Tongue (tissue), 2 donors: ENCODE results near the gene C9orf152. TPM values are rescaled to one million over a fixed set of nuclear protein-coding genes. Genes with fewer than 3 reads are reported as not detected.
"Not testable (repeated sequence)": the region's sequence is repeated elsewhere in the genome, so short reads cannot be mapped to it uniquely, and the experiment has no call there.

Experiments used
- DNase-seq: peaks from one replicate; pipeline ENCODE4 v3.0.0-alpha.2; 2015
- total RNA-seq: library from RNA; depleted of rRNA; stranded (reverse); fragments of >200 nt; gene quantifications from one replicate; pipeline ENCODE4 v1.2.3, GENCODE V29; 2014

C9orf152 gene
- total RNA-seq: 2.3 TPM

- no peak for DNase-seq
Observed at GRCh38 chr9:110208031-110208430, at the start of gene C9orf152. C9orf152 (minus strand) TSS chr9:110208159; CDS start chr9:110207579, 580 bp downstream.

GRCh38 chr9:110257097-110257841, 49.3 kb upstream of the C9orf152 start:
- peak; percentile 16 for DNase-seq

GRCh38 chr9:110256380-110257096, 48.6 kb upstream of the C9orf152 start, which contains the start of gene TXN:
TXN (minus strand) TSS chr9:110256507; CDS start chr9:110256435, 72 bp downstream.
- peak; percentile 96 for DNase-seq

- peak; percentile 60 for DNase-seq
Observed at GRCh38 chr9:110255463-110256379, 47.8 kb upstream of the C9orf152 start.

GRCh38 chr9:110255034-110255462, 47.1 kb upstream of the C9orf152 start:
- DNase-seq: peak; percentile 47

- no peak for DNase-seq
Observed at GRCh38 chr9:110254500-110254899, 46.5 kb upstream of the C9orf152 start.

GRCh38 chr9:110252509-110253139, 44.7 kb upstream of the C9orf152 start:
- peak; percentile 19 for DNase-seq

- DNase-seq: not testable (repeated sequence)
Observed at GRCh38 chr9:110251770-110252169, 43.8 kb upstream of the C9orf152 start.

GRCh38 chr9:110251212-110251611, 43.3 kb upstream of the C9orf152 start:
- no peak for DNase-seq

- no peak for DNase-seq
Observed at GRCh38 chr9:110249603-110250002, 41.6 kb upstream of the C9orf152 start.

GRCh38 chr9:110248361-110248760, 40.4 kb upstream of the C9orf152 start:
- DNase-seq: no peak

GRCh38 chr9:110246214-110246613, 38.3 kb upstream of the C9orf152 start:
- no peak for DNase-seq

GRCh38 chr9:110244616-110245015, 36.7 kb upstream of the C9orf152 start:
- DNase-seq: no peak

- DNase-seq: no peak
Observed at GRCh38 chr9:110241858-110242321, 33.9 kb upstream of the C9orf152 start.

GRCh38 chr9:110241260-110241857, 33.4 kb upstream of the C9orf152 start:
- DNase-seq: no peak

GRCh38 chr9:110240198-110240597, 32.2 kb upstream of the C9orf152 start:
- no peak for DNase-seq

- no peak for DNase-seq
Observed at GRCh38 chr9:110228321-110228720, 20.4 kb upstream of the C9orf152 start.

- DNase-seq: no peak
Observed at GRCh38 chr9:110224583-110224982, 16.6 kb upstream of the C9orf152 start.

- DNase-seq: no peak
Observed at GRCh38 chr9:110220809-110221208, 12.8 kb upstream of the C9orf152 start.

- DNase-seq: peak; percentile 56
Observed at GRCh38 chr9:110217656-110218099, 9.7 kb upstream of the C9orf152 start.
